HG02678 (cell line): Measurements from ENCODE around the gene MRPS7.
"Not testable (repeated sequence)": the region's sequence is repeated elsewhere in the genome, so short reads cannot be mapped to it uniquely, and the experiment has no call there.

Experiments used
- ATAC-seq: cut with Tn5 transposase; IDR thresholded peaks from one replicate; pipeline ENCODE4 v1.9.1; 2021; ENCODE audit warnings: mild to moderate bottlenecking, moderate library complexity; ENCODE audit not compliant: unreplicated experiment

Gene MRPS7

GRCh38 chr17:75270966-75271232 is 9.2 kb downstream of the MRPS7 start, which contains the start of gene MIF4GD:
Gene MIF4GD (minus strand): TSS chr17:75271231. CDS start chr17:75270195, 1,036 bp downstream.
- ATAC-seq, result no peak

- ATAC-seq, result peak; percentile 73
These were observed 9.7 kb downstream of the MRPS7 start for GRCh38 chr17:75271233-75271954.

- ATAC-seq, result no peak
These were observed 10.5 kb downstream of the MRPS7 start for GRCh38 chr17:75271955-75272847.

GRCh38 chr17:75272848-75273184 is 11.1 kb downstream of the MRPS7 start:
- no peak for ATAC-seq

GRCh38 chr17:75273977-75274708 is 12.5 kb downstream of the MRPS7 start:
- no peak for ATAC-seq

- ATAC-seq, result no peak
These were observed 16.0 kb downstream of the MRPS7 start for GRCh38 chr17:75277664-75278071.

- ATAC-seq, result not testable (repeated sequence)
These were observed 18.5 kb downstream of the MRPS7 start for GRCh38 chr17:75280189-75280588.

- no peak for ATAC-seq
These were observed 23.4 kb downstream of the MRPS7 start for GRCh38 chr17:75285123-75285522.

GRCh38 chr17:75287221-75287620 is 25.5 kb downstream of the MRPS7 start:
- no peak for ATAC-seq

- no peak for ATAC-seq
These were observed 26.7 kb downstream of the MRPS7 start for GRCh38 chr17:75288359-75288758.

GRCh38 chr17:75288770-75289114 is 27.1 kb downstream of the MRPS7 start:
- peak; percentile 1 for ATAC-seq

- ATAC-seq, result peak; percentile 91
These were observed 27.6 kb downstream of the MRPS7 start, which contains the start of gene SLC25A19 for GRCh38 chr17:75289115-75289831. Gene SLC25A19 (minus strand): TSS chr17:75289433. CDS start chr17:75286764, 2,669 bp downstream.

- ATAC-seq, result peak; percentile 17
These were observed 28.2 kb downstream of the MRPS7 start for GRCh38 chr17:75289832-75290337.

GRCh38 chr17:75292810-75293448 is 31.2 kb downstream of the MRPS7 start:
- not testable (repeated sequence) for ATAC-seq

GRCh38 chr17:75295201-75296158 is 33.8 kb downstream of the MRPS7 start:
- peak; percentile 76 for ATAC-seq

GRCh38 chr17:75300280-75300679 is 38.6 kb downstream of the MRPS7 start:
- no peak for ATAC-seq

GRCh38 chr17:75301049-75301448 is 39.4 kb downstream of the MRPS7 start:
- no peak for ATAC-seq

GRCh38 chr17:75301502-75302206 is 40.0 kb downstream of the MRPS7 start:
- ATAC-seq, result no peak
